ENCODE results near the gene KCNK16.
"Not testable (repeated sequence)": the region's sequence is repeated elsewhere in the genome, so short reads cannot be mapped to it uniquely, and the experiment has no call there.

Gene KCNK16

GRCh38 chr6:39292637-39293036 lies 29.9 kb downstream of the KCNK16 start:
- Histone ChIP-seq H3K27me3 (ENCODE audit: insufficient read depth, low read depth, severe bottlenecking) (no peaks in the 10 kb centered on the region), H3K27ac (no peak overlapping the region), H3K9me3 (ENCODE audit: severe bottlenecking) (peaks cover 5% of the 10 kb centered on the region), H3K4me3 (ENCODE audit: low read depth, low read length) (no peak overlapping the region), H3K36me3 (no peaks in the 10 kb centered on the region)
- DNase-seq: no peak
- no peak for TF ChIP-seq CTCF (IDR thresholded peaks at IDR 0.05; ENCODE audit: low read depth, low read length)

DNA sequence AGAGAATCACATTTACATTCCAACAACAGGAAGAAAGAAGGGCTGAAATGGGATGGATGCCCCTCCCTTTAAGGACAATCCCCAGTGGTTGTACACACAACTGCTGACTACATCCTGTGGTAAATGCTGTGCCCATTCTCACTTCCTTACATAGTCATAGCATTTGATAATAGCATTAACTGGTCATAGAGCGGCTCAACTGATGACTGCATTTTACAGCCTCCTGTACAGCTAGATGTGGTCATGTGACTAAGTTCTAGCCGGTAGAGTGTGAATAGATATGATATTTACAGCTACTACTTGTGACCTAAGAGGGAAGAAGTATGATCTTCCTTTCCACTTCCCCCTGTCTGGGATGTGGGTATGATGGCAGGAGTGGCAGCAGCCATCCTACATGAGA lies 33.0 kb downstream of the KCNK16 start:
- DNase-seq: no peak
- Histone ChIP-seq H3K27ac (no peak overlapping the region), H3K4me3 (ENCODE audit: low read depth, low read length) (no peak overlapping the region), H3K36me3 (no peaks in the 10 kb centered on the region; the same call in 1 of the 2 replicates), H3K27me3 (ENCODE audit: insufficient read depth, low read depth, severe bottlenecking) (no peaks in the 10 kb centered on the region), H3K9me3 (ENCODE audit: severe bottlenecking) (peaks cover 9% of the 10 kb centered on the region)
- TF ChIP-seq CTCF (IDR thresholded peaks at IDR 0.05; ENCODE audit: low read depth, low read length): no peak

- TF ChIP-seq CTCF (IDR thresholded peaks at IDR 0.05; ENCODE audit: low read depth, low read length): no peak
- H3K36me3 ChIP-seq: no peaks in the 10 kb centered on the region; the same call in 1 of the 2 replicates
- no peak overlapping the region for H3K27ac ChIP-seq
- DNase-seq: no peak
- peaks cover 9% of the 10 kb centered on the region for H3K9me3 ChIP-seq (ENCODE audit: severe bottlenecking)
- no peaks in the 10 kb centered on the region for H3K27me3 ChIP-seq (ENCODE audit: insufficient read depth, low read depth, severe bottlenecking)
- H3K4me3 ChIP-seq (ENCODE audit: low read depth, low read length): no peak overlapping the region
Observed at GRCh38 chr6:39287601-39288000, 34.9 kb downstream of the KCNK16 start.

DNA sequence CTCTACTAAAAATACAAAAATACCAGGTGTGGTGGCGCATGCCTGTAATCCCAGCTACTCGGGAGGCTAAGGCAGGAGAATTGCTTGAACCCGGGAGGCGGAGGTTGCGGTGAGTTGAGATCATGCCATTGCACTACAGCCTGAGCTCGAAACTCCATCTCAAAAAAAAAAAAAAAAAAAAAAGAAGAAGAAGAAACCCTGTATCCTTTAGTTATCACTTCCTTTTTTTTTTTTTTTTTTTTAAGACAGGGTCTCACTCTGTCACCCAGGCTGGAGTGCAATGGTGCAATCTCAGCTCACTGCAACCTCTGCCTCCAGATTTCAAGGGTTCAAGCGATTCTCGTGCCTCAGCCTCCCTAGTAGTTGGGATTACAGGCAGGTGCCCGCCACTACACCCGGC lies 35.9 kb downstream of the KCNK16 start:
- not testable (repeated sequence) for H3K4me3 ChIP-seq (ENCODE audit: low read depth, low read length); H3K9me3 ChIP-seq (ENCODE audit: severe bottlenecking); H3K27ac ChIP-seq; H3K27me3 ChIP-seq (ENCODE audit: insufficient read depth, low read depth, severe bottlenecking); H3K36me3 ChIP-seq; DNase-seq

GRCh38 chr6:39282774-39283173 lies 39.7 kb downstream of the KCNK16 start:
- no peak for DNase-seq
- no peaks in the 10 kb centered on the region for H3K27me3 ChIP-seq (ENCODE audit: insufficient read depth, low read depth, severe bottlenecking)
- H3K36me3 ChIP-seq: no peaks in the 10 kb centered on the region; the same call in 1 of the 2 replicates
- no peak for TF ChIP-seq CTCF (IDR thresholded peaks at IDR 0.05; ENCODE audit: low read depth, low read length)
- no peak overlapping the region for H3K4me3 ChIP-seq (ENCODE audit: low read depth, low read length)
- H3K9me3 ChIP-seq (ENCODE audit: severe bottlenecking): peaks cover 5% of the 10 kb centered on the region
- H3K27ac ChIP-seq: no peak overlapping the region

- Histone ChIP-seq H3K9me3 (ENCODE audit: severe bottlenecking) (peaks cover 3% of the 10 kb centered on the region), H3K27ac (no peak overlapping the region), H3K27me3 (ENCODE audit: insufficient read depth, low read depth, severe bottlenecking) (no peaks in the 10 kb centered on the region), H3K36me3 (no peaks in the 10 kb centered on the region), H3K4me3 (ENCODE audit: low read depth, low read length) (no peak overlapping the region)
- no peak for TF ChIP-seq CTCF (IDR thresholded peaks at IDR 0.05; ENCODE audit: low read depth, low read length)
- no peak for DNase-seq
Observed at GRCh38 chr6:39281312-39281980, 41.1 kb downstream of the KCNK16 start.

Data from WERI-Rb-1 (cell line).